Neural progenitor cell (in vitro differentiated cells): Measurements from ENCODE around the gene OR6A2.

Experiments used
- CTCF ChIP-seq: fragments of 200-600 bp; sonication (generic); IDR thresholded peaks from 2 replicates; pipeline ENCODE4 v1.5.1; 2017; ENCODE audit warnings: antibody characterized with exemption, mild to moderate bottlenecking
- EZH2 ChIP-seq: fragments of 200-600 bp; sonication (generic); IDR thresholded peaks from 2 replicates; pipeline ENCODE4 v1.6.1; 2017; ENCODE audit warnings: antibody characterized with exemption, mild to moderate bottlenecking, moderate library complexity

- no peak for TF ChIP-seq EZH2
- TF ChIP-seq CTCF = peak; percentile 90
These were observed 13.0 kb upstream of the OR6A2 start for GRCh38 chr11:6812390-6813005.
